ENCODE data around the gene LCE2A.

LCE2A gene

GRCh38 chr1:152737997-152738396 is 39.9 kb downstream of the LCE2A start:
- H3K27me3 ChIP-seq (ENCODE audit: control insufficient read depth in 3 of 3, insufficient read depth in 3 of 3, low read depth in 1 of 3, low read length in 3 of 3): no peaks in the 10 kb centered on the region
- no peaks in the 10 kb centered on the region for H3K36me3 ChIP-seq (replicated peaks in 1 of 2; ENCODE audit: control insufficient read depth in 2 of 2, insufficient read depth in 2 of 2, low read length in 2 of 2)
- no peak overlapping the region for H2BK15ac ChIP-seq (ENCODE audit: low read length)
- H3K79me1 ChIP-seq (ENCODE audit: low read depth, low read length): no peaks in the 10 kb centered on the region
- no peak overlapping the region for H3K4me3 ChIP-seq (ENCODE audit: low read length in 2 of 2)
- no peak overlapping the region for H3K14ac ChIP-seq (ENCODE audit: low read length)
- no peak overlapping the region for H3K4ac ChIP-seq (ENCODE audit: low read length)
- no CpG with 5 or more reads among the region's 5 CpGs for WGBS, 2 donors (ENCODE audit: extremely low coverage in 2 of 2, insufficient read length in 2 of 2, insufficient replicate concordance in 1 of 2)
- H3K23ac ChIP-seq (ENCODE audit: low read depth, low read length, poor library complexity): no peak overlapping the region
- H2BK120ac ChIP-seq (ENCODE audit: low read depth, low read length): no peak overlapping the region
- H3K9me3 ChIP-seq (replicated peaks in 1 of 2; ENCODE audit: control insufficient read depth in 2 of 2, insufficient read depth in 1 of 2, low read depth in 1 of 2, low read length in 2 of 2): peaks cover 0 to 16% of the 10 kb centered on the region in 2 donors
- H2BK5ac ChIP-seq (ENCODE audit: low read length): no peak overlapping the region
- H3K18ac ChIP-seq (ENCODE audit: low read length): no peak overlapping the region
- DNase-seq (ENCODE audit: low spot score): no peak
- H4K91ac ChIP-seq (ENCODE audit: low read depth, low read length, poor library complexity): no peak overlapping the region
- no peak overlapping the region for H2BK12ac ChIP-seq (ENCODE audit: low read length)
- no peak overlapping the region for H3K27ac ChIP-seq (replicated peaks; ENCODE audit: low read length)
- no peak overlapping the region for H2AK5ac ChIP-seq (ENCODE audit: low read depth, low read length)
- H4K8ac ChIP-seq (ENCODE audit: low read depth, low read length): no peak overlapping the region
- no peaks in the 10 kb centered on the region for H3K4me1 ChIP-seq (ENCODE audit: control insufficient read depth in 2 of 2, insufficient read depth in 1 of 2, low read depth in 1 of 2, low read length in 2 of 2)
- no peak overlapping the region for H2AFZ ChIP-seq (ENCODE audit: low read length)
- H3K4me2 ChIP-seq (ENCODE audit: insufficient read depth, low read length, poor library complexity, severe bottlenecking): no peak overlapping the region
- no peak overlapping the region for H3K9ac ChIP-seq (ENCODE audit: low read depth, low read length, poor library complexity)

GRCh38 chr1:152739841-152740240 is 41.7 kb downstream of the LCE2A start:
- H3K9me3 ChIP-seq (replicated peaks in 1 of 2; ENCODE audit: control insufficient read depth in 2 of 2, insufficient read depth in 1 of 2, low read depth in 1 of 2, low read length in 2 of 2): peaks cover 0 to 28% of the 10 kb centered on the region in 2 donors
- H3K4me3 ChIP-seq (ENCODE audit: low read length in 2 of 2): no peak overlapping the region
- no CpG with 5 or more reads among the region's 3 CpGs for WGBS, 2 donors (ENCODE audit: extremely low coverage in 2 of 2, insufficient read length in 2 of 2, insufficient replicate concordance in 1 of 2)
- no peak overlapping the region for H3K23ac ChIP-seq (ENCODE audit: low read depth, low read length, poor library complexity)
- no peak overlapping the region for H3K9ac ChIP-seq (ENCODE audit: low read depth, low read length, poor library complexity)
- H3K4ac ChIP-seq (ENCODE audit: low read length): no peak overlapping the region
- no peaks in the 10 kb centered on the region for H3K36me3 ChIP-seq (replicated peaks in 1 of 2; ENCODE audit: control insufficient read depth in 2 of 2, insufficient read depth in 2 of 2, low read length in 2 of 2)
- no peak overlapping the region for H3K4me2 ChIP-seq (ENCODE audit: insufficient read depth, low read length, poor library complexity, severe bottlenecking)
- H3K14ac ChIP-seq (ENCODE audit: low read length): no peak overlapping the region
- no peak for DNase-seq (ENCODE audit: low spot score)
- no peak overlapping the region for H2AK5ac ChIP-seq (ENCODE audit: low read depth, low read length)
- no peak overlapping the region for H3K18ac ChIP-seq (ENCODE audit: low read length)
- H3K4me1 ChIP-seq (ENCODE audit: control insufficient read depth in 2 of 2, insufficient read depth in 1 of 2, low read depth in 1 of 2, low read length in 2 of 2): no peaks in the 10 kb centered on the region
- no peak overlapping the region for H4K8ac ChIP-seq (ENCODE audit: low read depth, low read length)
- no peak overlapping the region for H2BK5ac ChIP-seq (ENCODE audit: low read length)
- no peak overlapping the region for H2BK120ac ChIP-seq (ENCODE audit: low read depth, low read length)
- no peak overlapping the region for H4K91ac ChIP-seq (ENCODE audit: low read depth, low read length, poor library complexity)
- H3K79me1 ChIP-seq (ENCODE audit: low read depth, low read length): no peaks in the 10 kb centered on the region
- no peak overlapping the region for H3K27ac ChIP-seq (replicated peaks; ENCODE audit: low read length)
- no peaks in the 10 kb centered on the region for H3K27me3 ChIP-seq (ENCODE audit: control insufficient read depth in 3 of 3, insufficient read depth in 3 of 3, low read depth in 1 of 3, low read length in 3 of 3)
- H2BK12ac ChIP-seq (ENCODE audit: low read length): no peak overlapping the region
- no peak overlapping the region for H2AFZ ChIP-seq (ENCODE audit: low read length)
- H2BK15ac ChIP-seq (ENCODE audit: low read length): no peak overlapping the region

- H3K4me2 ChIP-seq (ENCODE audit: insufficient read depth, low read length, poor library complexity, severe bottlenecking): no peak overlapping the region
These were observed 43.5 kb downstream of the LCE2A start for GRCh38 chr1:152741656-152742055.

GRCh38 chr1:152743371-152744145 is 45.4 kb downstream of the LCE2A start:
- H3K23ac ChIP-seq (ENCODE audit: low read depth, low read length, poor library complexity): no peak overlapping the region
- WGBS, 2 donors (ENCODE audit: extremely low coverage in 2 of 2, insufficient read length in 2 of 2, insufficient replicate concordance in 1 of 2): no CpG with 5 or more reads among the region's 2 CpGs
- no peak overlapping the region for H3K18ac ChIP-seq (ENCODE audit: low read length)
- H2BK120ac ChIP-seq (ENCODE audit: low read depth, low read length): no peak overlapping the region
- no peak overlapping the region for H3K9ac ChIP-seq (ENCODE audit: low read depth, low read length, poor library complexity)
- H2BK12ac ChIP-seq (ENCODE audit: low read length): no peak overlapping the region
- H3K36me3 ChIP-seq (replicated peaks in 1 of 2; ENCODE audit: control insufficient read depth in 2 of 2, insufficient read depth in 2 of 2, low read length in 2 of 2): no peaks in the 10 kb centered on the region
- H4K91ac ChIP-seq (ENCODE audit: low read depth, low read length, poor library complexity): no peak overlapping the region
- no peaks in the 10 kb centered on the region for H3K79me1 ChIP-seq (ENCODE audit: low read depth, low read length)
- peak overlapping the region in 1 of 2 donors; percentile 53 for H3K4me3 ChIP-seq (ENCODE audit: low read length in 2 of 2)
- H3K27ac ChIP-seq (replicated peaks; ENCODE audit: low read length): no peak overlapping the region
- no peak overlapping the region for H2AFZ ChIP-seq (ENCODE audit: low read length)
- no peak overlapping the region for H3K4ac ChIP-seq (ENCODE audit: low read length)
- H3K9me3 ChIP-seq (replicated peaks in 1 of 2; ENCODE audit: control insufficient read depth in 2 of 2, insufficient read depth in 1 of 2, low read depth in 1 of 2, low read length in 2 of 2): peaks cover 0 to 28% of the 10 kb centered on the region in 2 donors
- H2AK5ac ChIP-seq (ENCODE audit: low read depth, low read length): no peak overlapping the region
- H2BK15ac ChIP-seq (ENCODE audit: low read length): no peak overlapping the region
- no peak overlapping the region for H3K14ac ChIP-seq (ENCODE audit: low read length)
- H3K27me3 ChIP-seq (ENCODE audit: control insufficient read depth in 3 of 3, insufficient read depth in 3 of 3, low read depth in 1 of 3, low read length in 3 of 3): no peaks in the 10 kb centered on the region
- no peak overlapping the region for H3K4me2 ChIP-seq (ENCODE audit: insufficient read depth, low read length, poor library complexity, severe bottlenecking)
- no peak overlapping the region for H4K8ac ChIP-seq (ENCODE audit: low read depth, low read length)
- no peaks in the 10 kb centered on the region for H3K4me1 ChIP-seq (ENCODE audit: control insufficient read depth in 2 of 2, insufficient read depth in 1 of 2, low read depth in 1 of 2, low read length in 2 of 2)
- no peak for DNase-seq (ENCODE audit: low spot score)
- H2BK5ac ChIP-seq (ENCODE audit: low read length): no peak overlapping the region

More at GRCh38 chr1:152741656-152742055, 43.5 kb downstream of the LCE2A start:
- H2BK12ac ChIP-seq (ENCODE audit: low read length): no peak overlapping the region
- H3K79me1 ChIP-seq (ENCODE audit: low read depth, low read length): no peaks in the 10 kb centered on the region
- H4K91ac ChIP-seq (ENCODE audit: low read depth, low read length, poor library complexity): no peak overlapping the region
- H4K8ac ChIP-seq (ENCODE audit: low read depth, low read length): no peak overlapping the region
- no peaks in the 10 kb centered on the region for H3K36me3 ChIP-seq (replicated peaks in 1 of 2; ENCODE audit: control insufficient read depth in 2 of 2, insufficient read depth in 2 of 2, low read length in 2 of 2)
- DNase-seq (ENCODE audit: low spot score): no peak
- no peak overlapping the region for H2AK5ac ChIP-seq (ENCODE audit: low read depth, low read length)
- no peak overlapping the region for H2BK5ac ChIP-seq (ENCODE audit: low read length)
- no peaks in the 10 kb centered on the region for H3K27me3 ChIP-seq (ENCODE audit: control insufficient read depth in 3 of 3, insufficient read depth in 3 of 3, low read depth in 1 of 3, low read length in 3 of 3)
- H2BK120ac ChIP-seq (ENCODE audit: low read depth, low read length): no peak overlapping the region
- H3K18ac ChIP-seq (ENCODE audit: low read length): no peak overlapping the region
- no peak overlapping the region for H3K14ac ChIP-seq (ENCODE audit: low read length)
- no peak overlapping the region for H3K4me3 ChIP-seq (ENCODE audit: low read length in 2 of 2)
- H3K4me1 ChIP-seq (ENCODE audit: control insufficient read depth in 2 of 2, insufficient read depth in 1 of 2, low read depth in 1 of 2, low read length in 2 of 2): no peaks in the 10 kb centered on the region
- no peak overlapping the region for H3K27ac ChIP-seq (replicated peaks; ENCODE audit: low read length)
- H3K23ac ChIP-seq (ENCODE audit: low read depth, low read length, poor library complexity): no peak overlapping the region
- H3K9me3 ChIP-seq (replicated peaks in 1 of 2; ENCODE audit: control insufficient read depth in 2 of 2, insufficient read depth in 1 of 2, low read depth in 1 of 2, low read length in 2 of 2): peaks cover 0 to 32% of the 10 kb centered on the region in 2 donors
- H3K9ac ChIP-seq (ENCODE audit: low read depth, low read length, poor library complexity): no peak overlapping the region
- no peak overlapping the region for H2AFZ ChIP-seq (ENCODE audit: low read length)
- no peak overlapping the region for H3K4ac ChIP-seq (ENCODE audit: low read length)
- H2BK15ac ChIP-seq (ENCODE audit: low read length): no peak overlapping the region

All from neuronal stem cell (in vitro differentiated cells).